IPS-18c (cell line): ENCODE data around the gene HOXA1.

Source experiments
- H3K4me3 ChIP-seq: 2 replicates; pipeline ENCODE4 v1.7.0; 2013; ENCODE audit warnings: low read depth, mild to moderate bottlenecking, low read length, moderate library complexity; ENCODE audit not compliant: insufficient read depth
- H3K9me3 ChIP-seq: one replicate; pipeline ENCODE4 v1.6.1; 2013; ENCODE audit warnings: mild to moderate bottlenecking, low read length, moderate library complexity; ENCODE audit not compliant: control insufficient read depth, insufficient read depth

The HOXA1 gene

DNA sequence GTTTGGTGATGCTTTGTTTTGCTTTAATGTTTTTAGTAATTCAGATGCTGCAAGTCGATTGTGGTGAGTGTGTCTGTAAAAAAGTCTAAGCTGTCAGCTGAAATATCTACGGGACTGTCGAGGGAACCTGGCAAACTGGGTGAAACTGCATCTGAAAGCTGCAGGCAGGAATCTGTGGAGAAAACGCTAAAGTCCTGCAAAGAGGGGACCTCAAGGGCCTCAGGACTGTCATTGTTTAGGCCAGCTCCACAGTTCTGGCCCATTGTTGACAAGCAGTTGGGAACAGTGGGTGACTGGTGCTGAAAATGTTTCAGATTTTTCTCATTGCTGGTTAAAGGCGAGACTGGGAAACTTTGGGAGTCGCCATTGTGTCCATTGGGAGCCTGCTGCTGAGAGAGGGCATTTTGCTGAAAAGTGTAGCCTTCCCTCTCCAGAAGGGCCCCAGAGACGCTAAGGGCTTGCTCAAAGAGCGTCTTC lies 4.9 kb upstream of the HOXA1 start:
- Histone ChIP-seq H3K4me3 (peak overlapping the region; percentile 36; the same call in 1 of the 2 replicates), H3K9me3 (peaks cover 2% of the 10 kb centered on the region)

DNA sequence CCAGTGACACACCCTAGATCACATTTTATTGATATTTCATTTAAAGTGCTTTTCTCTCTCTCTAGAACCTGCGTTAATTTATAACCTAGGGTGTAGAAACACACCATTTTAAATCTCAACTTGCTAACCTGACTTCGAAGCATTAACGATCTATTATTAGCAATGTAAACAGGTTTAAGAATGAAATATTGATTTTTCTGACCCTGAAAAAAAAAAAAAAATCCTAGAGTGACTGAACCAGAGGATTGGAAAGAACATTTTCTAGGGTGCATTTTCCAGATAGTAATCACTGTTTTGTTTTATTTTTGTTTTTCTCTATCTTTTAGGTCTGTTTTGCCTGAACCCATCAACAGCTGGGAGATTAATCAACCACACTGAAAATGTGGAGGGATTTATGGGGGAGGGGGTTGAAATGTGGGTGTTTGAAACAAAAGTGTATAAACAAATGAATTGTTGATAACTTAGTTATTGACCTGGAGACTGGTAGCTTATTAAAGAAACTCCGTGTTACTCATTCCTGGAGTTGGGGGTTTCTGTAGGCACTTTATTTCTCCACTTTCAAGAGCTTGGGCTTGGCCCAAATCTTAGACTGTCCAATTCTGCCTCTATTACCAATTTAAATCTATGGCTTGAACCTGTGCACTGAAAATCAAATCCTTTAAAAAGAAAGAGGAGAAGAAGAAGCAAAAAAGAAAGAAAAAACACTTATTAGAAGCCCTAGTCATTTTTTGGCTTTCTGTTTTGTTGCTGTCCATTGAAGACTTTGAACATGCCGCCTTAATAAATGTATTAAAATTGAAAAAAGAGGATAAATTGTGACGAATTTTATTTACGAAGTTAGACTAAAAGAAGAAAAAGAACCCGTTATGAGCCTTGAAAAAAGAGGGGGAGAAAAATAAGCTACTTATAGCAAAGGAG lies 3.9 kb upstream of the HOXA1 start:
- no peak overlapping the region for H3K4me3 ChIP-seq
- peaks cover 3% of the 10 kb centered on the region for H3K9me3 ChIP-seq

DNA sequence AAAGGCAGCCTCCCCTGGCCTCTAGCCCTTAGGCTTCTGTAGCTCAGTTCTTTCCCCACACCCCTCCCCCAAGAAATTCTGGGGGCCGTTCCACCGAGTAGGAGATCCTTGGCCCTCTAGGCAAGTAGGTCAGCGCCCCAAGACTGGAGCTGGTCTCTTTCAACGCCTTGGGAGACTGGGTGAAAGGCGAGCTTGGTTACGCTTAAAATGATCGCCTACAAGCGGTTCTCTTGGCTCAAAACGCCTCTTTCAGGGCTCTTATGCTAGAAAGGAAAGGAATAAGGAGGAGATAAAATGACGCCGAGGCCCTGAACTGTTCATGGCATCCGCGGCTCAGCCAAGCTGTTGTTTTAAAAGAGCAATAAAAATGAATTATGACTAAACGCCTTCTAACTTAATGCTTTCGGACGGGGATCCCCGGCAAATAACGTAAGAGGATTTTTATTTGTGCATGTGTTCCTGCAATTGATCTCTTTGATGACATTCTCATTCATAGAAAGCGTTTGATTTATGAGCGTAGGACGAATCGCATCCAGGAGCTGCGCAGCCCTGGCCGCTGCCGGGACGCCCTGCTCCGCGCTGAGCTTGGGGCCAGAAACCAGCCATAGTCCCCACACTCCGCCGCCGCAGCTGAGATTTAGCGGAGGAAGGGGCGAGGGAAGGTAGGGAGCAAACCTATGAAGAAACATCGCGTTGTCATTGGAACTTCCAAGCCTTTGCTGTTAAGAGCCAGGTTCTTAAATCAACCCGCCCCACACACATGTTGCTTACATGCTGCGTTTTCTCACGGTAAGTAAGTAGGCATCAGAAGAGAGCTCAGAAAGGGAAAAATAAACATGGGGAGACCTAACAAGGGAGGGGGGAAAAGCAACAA lies 3.0 kb upstream of the HOXA1 start:
- Histone ChIP-seq H3K4me3 (peak overlapping the region; percentile 28; the same call in 1 of the 2 replicates), H3K9me3 (peaks cover 2% of the 10 kb centered on the region)

DNA sequence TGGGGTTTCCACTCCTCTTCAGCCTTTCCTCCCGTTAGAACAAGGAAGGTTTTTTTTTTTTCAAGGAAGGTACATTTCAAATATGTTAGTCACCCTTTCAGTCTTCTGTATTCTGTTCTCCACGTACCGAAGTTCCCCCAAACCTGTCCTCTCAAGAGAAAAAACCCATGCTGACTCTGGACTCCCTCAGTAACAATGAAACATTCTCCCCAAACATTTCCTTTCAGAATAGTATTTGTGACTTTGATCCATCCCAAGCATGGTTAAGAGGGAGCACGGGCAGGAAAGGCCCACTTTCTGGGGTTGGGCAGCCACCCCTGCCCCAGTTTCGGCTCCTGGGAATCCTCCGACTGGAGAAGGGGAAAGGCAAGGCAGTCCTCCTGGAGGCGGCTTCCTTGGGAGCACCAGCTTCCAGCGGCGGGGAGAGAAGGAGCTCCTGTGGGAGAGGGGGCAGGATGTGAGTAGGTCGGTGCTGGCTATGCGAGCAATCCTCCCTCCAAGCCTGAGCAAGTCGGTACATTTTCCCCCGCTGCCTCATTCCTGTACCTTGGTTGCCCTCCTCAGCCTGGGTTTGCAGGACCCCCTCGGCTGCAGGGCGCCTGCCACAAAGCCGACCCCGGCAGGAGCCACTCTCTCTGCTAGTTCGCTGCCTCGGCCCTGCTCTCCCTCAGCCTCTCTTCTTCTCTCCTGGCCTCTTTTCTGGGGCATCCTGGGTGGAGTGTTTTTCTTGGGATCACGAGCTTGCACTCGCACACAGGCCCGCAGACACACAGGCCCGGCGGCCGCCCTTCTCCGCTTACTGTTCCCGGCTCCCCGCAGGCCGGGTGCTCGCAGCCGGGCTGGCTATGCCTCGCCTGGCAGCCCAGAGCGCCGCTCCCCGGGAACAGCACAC lies 2.1 kb upstream of the HOXA1 start:
- H3K9me3 ChIP-seq = peaks cover 2% of the 10 kb centered on the region
- peak overlapping the region; percentile 28; the same call in 1 of the 2 replicates for H3K4me3 ChIP-seq

DNA sequence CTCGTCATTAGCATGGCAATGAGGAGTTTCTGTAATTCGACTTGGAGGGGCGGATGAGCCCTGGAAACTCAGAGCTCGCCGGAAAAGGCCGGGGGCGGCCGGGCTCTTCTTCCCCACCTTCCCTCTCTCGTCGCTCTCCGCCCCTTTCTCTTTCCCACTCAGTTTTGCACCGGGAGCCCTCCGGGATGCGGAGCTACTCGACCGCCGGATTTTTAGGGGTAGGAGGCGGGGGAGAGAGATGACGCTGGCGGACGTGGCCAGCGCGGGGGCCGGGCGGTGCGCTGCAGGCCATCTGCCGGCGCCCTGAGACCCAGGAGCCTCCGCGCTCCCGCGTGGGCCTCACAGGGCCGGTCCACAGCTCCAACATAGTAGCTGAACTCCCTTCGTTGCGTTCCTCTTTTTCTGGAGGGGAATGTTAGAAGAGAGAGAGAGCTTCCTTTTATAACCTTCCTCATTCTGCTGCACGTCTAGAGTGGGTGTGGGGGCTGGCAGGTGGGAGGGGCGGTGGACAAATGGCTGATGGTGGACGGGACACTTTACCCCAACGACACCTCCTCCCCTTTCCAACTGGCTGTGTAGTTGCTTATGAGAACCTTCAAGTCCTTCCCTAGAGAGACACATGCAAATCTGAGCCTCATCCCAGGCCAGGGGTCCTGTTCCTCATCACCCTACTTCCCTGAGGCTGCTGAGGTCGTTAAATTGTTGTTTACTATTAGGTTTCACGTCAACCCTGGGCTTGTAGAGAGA lies 1.1 kb upstream of the HOXA1 start:
- H3K9me3 ChIP-seq = peaks cover 2% of the 10 kb centered on the region

DNA sequence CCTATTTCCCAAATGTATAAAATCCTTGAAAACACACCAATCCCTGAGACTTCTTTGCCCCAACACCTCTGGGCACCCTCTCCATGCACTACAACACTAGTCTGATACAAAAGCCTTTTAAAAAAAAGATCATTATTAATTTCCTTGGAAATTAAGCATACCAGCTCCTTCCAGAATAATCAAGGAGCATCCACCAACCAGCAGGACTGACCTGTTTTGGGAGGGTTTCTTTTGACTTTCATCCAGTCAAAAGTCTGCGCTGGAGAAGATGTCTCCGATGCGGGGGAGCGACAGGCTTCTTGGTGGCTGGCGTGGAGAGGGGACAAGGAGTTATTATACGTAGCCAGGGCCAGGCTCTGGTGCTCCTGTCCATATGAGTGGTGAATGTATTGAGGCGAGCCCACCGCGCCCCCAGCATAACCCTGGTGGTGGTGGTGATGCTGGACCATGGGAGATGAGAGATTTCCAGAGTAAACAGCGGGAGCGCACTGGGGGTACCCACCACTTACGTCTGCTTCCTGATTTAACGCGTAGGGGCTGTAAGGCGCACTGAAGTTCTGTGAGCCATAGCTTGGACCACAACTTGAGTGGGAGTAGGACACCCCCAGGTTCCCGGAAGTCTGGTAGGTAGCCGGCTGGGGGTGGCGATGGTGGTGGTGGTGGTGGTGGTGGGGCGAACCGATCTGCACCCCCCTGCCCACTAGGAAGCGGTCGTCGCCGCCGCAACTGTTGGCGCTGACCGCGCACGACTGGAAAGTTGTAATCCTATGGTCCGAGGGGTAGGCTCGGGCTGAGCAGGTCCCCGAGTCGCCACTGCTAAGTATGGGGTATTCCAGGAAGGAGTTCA lies 527 bp downstream of the HOXA1 start:
- Histone ChIP-seq H3K4me3 (peak overlapping the region; percentile 63; the same call in 1 of the 2 replicates), H3K9me3 (peaks cover 2% of the 10 kb centered on the region)

More for the DNA sequence above, 1.1 kb upstream of the HOXA1 start:
- peak overlapping the region; percentile 63 for H3K4me3 ChIP-seq

DNA sequence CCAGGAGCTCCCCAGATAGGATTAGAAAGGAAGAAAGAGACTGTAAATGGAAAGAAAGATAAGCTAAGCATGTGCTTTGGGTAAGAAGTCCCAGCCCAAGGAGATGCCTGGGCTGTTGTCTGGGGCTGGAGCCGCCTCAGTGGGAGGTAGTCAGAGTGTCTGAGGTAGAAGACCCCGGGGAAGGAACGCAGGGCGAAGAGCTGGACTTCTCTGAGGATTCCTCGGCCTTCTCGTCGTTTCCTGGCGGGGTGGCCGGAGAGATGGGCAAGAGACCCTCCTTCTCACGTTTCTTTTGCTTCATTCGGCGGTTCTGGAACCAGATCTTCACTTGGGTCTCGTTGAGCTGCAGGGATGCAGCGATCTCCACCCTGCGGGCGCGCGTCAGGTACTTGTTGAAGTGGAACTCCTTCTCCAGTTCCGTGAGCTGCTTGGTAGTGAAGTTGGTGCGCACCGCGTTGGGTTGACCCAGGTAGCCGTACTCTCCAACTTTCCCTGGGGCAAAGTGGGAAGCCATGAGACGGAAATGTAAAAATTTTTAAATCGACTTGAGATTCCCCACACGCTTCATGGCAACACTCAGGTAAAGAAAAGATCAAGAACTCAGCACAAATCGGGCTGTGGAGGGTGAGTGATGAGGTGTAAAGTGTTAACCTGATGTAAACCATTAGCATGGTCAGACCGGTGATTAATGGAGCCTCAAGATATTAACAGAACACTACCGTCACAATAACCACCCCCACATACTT lies 1.3 kb downstream of the HOXA1 start:
- Histone ChIP-seq H3K9me3 (peaks cover 2% of the 10 kb centered on the region), H3K4me3 (no peak overlapping the region)

DNA sequence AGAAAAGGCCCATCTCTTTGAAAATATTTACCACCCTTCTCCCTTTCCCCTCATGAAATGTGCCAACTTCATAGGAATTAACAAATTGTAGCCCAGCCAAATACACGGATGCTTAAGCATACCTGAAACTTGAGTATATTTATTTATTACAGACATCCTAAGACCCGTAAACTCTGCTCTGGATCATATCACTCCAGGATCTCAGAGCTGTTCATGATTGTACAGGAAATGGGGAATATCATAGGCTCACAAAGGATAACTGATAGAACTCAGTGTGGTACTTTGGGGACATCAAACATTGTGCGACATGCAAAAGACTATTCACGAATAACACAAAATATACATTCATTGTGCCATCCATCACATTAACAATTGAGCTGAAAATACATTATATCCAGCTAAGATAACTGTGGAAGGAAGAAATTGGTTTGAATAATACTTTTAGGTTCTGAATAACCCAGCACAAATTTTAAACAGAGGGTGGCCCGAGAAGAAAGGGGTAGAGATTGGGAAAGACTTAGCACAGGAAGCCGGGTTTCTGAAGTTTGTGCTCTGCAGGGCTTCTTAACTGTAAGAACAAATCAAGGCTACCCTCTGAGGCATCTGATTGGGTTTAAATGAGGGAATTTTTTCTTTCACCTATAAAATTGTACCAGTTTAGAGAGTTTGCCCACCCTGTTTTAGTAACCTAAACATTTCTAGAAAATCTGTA lies 2.5 kb downstream of the HOXA1 start:
- peaks cover 2% of the 10 kb centered on the region for H3K9me3 ChIP-seq
- no peak overlapping the region for H3K4me3 ChIP-seq

DNA sequence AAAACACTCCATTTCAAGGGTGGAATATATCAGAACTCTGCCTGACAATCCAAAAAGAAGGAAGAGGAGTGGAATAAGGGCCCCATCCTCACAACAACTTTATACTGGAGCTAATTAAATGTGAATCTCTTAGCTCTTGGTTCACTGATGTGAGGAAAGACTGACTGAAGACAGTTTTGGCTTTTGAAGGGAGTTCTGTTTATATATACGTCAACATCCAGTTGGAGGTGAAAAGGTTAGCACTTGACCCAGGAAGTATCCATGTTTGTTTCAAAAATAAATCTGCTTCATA lies 3.0 kb downstream of the HOXA1 start:
- Histone ChIP-seq H3K4me3 (no peak overlapping the region), H3K9me3 (peaks cover 2% of the 10 kb centered on the region)

DNA sequence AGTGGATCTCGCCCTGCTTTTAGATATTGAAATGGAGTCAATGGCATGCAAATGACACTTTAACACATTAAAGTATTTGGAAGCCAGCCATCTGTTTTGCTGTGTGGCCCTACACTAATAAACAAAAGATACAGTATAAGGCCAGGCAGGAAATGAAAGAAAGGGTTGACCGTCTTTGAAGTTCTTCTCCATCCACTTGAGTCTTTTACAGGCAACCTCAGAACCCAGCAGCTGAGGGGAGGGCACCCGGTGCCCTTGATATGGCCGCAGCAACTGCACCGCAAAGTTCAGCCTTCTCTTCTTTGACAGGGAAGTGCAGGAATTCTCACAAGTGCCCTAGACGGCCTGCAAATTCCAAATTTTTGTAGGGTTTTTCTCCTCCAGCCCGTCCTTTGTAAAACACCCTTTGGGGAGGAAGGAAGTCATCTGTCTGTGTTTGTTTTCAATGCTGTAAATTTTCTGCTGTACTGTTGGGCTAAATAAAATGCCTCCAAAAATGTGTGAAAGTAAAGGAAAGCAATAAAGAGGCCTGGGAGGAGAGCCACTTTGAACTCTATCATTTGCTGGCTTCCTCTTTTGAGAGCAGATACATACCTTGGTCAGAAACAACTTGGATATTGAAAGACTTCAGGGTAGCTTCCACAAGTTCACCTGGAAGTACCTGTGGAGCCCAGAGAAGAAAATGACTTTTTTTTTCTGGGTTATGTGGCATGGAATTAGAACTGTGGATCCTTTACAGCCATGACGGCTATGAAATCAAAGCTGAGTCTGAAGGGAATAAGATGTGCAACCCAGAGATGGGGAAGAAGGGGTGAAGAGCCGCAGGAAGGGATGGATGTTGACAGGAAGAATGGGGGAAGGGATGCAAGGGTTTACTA lies 3.6 kb downstream of the HOXA1 start:
- Histone ChIP-seq H3K4me3 (peak overlapping the region; percentile 15; the same call in 1 of the 2 replicates), H3K9me3 (peaks cover 2% of the 10 kb centered on the region)

DNA sequence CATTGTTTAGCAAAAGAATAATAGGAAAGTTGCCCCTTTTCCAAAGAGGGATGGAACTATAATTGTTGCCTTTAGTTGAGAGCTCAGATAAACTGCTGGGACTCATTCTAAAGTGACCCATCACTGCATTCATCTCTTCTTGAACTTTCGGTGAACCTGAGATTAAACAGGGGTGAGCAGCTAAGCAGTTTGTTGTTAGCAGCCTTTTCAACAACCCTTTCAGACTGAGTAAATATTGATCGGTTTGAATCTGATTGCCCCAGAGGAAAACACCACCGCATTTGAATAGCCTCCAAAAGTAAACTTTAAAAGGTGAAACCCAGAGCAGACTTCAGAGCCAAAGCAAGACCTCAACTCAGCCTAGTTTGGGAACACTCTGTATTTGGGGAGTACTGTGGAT lies 4.7 kb downstream of the HOXA1 start:
- Histone ChIP-seq H3K4me3 (no peak overlapping the region), H3K9me3 (peaks cover 2% of the 10 kb centered on the region)

DNA sequence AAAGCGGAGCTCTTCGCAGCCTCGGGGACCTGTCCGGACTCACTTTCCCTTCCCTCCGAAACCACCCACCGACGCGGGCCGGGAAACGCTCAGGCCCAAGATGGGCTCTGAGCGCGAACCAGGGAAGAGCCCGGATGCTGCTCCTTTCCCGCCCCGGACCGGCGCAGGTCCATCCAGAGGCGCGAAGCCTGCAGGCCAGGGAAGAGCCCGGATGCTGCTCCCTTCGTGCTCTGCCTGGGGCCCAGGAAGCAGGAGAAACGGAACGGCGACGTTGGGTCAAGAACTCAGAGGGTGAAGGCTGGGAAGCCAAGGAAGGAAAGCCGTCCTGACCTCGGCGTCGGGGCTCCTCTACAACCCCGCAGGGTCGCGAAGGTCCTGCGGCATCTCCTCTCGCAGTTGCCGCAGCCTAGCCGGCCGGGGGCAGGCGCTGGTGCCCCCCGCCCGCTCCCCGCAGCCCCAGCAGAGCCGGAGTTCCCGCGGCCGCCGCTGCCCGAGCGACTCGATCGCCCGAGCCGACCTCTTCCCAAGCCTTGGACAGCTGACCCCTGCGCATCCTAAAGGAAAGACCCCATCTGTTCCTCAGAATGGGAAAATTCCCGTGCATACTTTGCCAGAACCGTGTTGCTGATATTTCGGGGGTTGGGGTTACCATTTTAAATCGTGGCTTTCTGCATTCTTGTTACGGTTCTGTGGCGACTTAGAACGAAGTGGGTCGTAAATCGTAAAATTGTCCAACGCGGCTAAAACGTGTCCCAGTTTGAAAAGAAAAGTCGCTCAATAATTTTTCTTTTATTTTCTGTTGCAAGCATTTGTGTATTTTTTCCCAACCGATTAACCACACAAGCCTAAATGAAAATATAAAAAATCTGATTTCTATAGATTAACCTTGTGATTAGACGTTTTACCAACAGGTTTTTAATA lies 7.5 kb downstream of the HOXA1 start:
- Histone ChIP-seq H3K9me3 (no peaks in the 10 kb centered on the region), H3K4me3 (no peak overlapping the region)

DNA sequence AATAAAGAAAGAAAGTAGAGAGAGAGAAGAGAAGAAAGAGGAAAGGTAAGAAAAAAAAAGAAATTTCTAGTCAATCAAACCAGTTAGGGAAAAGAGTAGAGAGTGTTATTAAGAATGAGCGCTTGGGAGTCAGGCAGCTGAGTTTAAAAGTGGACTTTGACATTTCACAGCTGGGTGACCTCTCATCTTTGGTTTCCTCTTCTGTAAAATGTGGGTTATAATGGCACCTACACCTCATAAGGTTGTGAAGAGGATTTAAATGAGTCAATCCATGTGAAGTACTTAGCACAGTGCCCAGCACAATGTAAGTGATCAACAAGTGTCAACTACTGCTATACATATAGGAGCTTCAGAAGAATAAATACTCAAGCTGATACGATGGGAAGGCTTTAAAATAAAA lies 12.2 kb downstream of the HOXA1 start:
- Histone ChIP-seq H3K9me3 (no peaks in the 10 kb centered on the region), H3K4me3 (no peak overlapping the region)
